Measurements from ENCODE around the gene EPN1. TPM values are rescaled to one million over a fixed set of nuclear protein-coding genes. Genes with fewer than 3 reads are reported as not detected.
A peak's percentile ranks its signal among the peaks of the same experiment; 100 is the strongest.

Gene EPN1
- total and polyA plus RNA-seq, 2 of the 8 experiments (the other 6 are each of a cell fraction or from before 2014, with no cell fraction given) = 49.6 to 200 TPM

DNA sequence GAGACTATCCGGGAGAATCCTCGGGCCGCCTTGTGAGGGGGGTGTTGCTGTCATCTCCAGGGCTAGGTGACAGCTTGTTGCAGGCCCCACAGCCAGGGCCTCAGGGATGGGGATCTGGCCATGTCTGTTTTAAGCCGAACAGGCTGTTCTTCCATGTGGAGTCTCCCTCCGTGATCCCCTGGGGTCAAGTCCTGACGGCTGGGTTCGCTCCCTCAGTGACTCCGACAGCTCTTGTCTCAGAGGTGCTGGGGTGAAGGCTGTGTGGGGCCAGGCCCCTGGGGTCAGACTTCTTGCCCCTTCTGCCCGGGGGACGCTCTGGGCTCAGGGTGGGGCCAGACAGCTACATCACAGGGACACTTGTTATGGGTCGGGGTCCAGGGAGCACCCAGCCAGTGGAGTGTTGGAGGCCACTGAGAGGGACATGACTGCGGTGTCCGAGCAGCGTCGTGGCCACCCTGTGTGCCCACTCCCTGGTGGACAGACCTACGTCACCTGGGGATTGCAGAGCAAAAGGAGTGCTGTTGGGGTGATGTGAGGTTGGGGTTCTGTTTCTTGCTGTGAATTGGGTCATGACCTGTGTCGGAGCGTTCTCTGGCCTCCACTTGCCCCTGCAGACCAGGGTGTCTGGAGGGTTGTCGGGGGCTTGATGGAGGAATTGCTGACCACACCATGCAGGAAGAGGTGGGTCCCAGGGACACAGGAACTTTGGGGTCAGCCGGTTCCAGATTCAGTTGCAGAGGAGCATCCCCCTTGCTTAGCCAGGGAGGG, 21.5 kb downstream of the EPN1 start:
- ChIA-PET POLR2A (ENCODE audit: partially characterized antibody) (interaction anchor here (0.6 to 1.6 kb wide), 3 partner anchors 22 to 39 kb away, joined by 3 to 5 read pairs (median 3); partner anchors contain the start of gene EPN1), CTCF (ENCODE audit: partially characterized antibody) (no interaction called here)
- H4K20me1 ChIP-seq (replicated peaks in 1 of 2; ENCODE audit: control insufficient read depth in 1 of 2, insufficient read depth in 2 of 2, low read length in 2 of 2) = peaks cover 0 to 4% of the 10 kb centered on the region in 2 experiments
- no peaks in the 10 kb centered on the region for H3K79me1 ChIP-seq (ENCODE audit: low read depth, low read length)
- H2BK15ac ChIP-seq (ENCODE audit: low read length) = no peak overlapping the region
- H2BK5ac ChIP-seq (ENCODE audit: low read depth, low read length) = no peak overlapping the region
- H3K4me3 ChIP-seq (ENCODE audit: extremely low read depth in 1 of 4, insufficient read depth in 2 of 4, low read depth in 3 of 4, low read length in 4 of 4) = no peak overlapping the region
- no peaks in the 10 kb centered on the region; a peak in 1 of 7 replicates for H3K4me1 ChIP-seq (replicated peaks in 1 of 4; ENCODE audit: control insufficient read depth in 3 of 4, insufficient read depth in 4 of 4, low read length in 3 of 4)
- FAIRE-seq (no peak), DNase-seq (ENCODE audit: low read depth in 1 of 2, low spot score in 2 of 2) (no peak)
- no peaks in the 10 kb centered on the region for H3K23me2 ChIP-seq (ENCODE audit: low read depth, low read length)
- no peak overlapping the region for H3K56ac ChIP-seq (replicated peaks; ENCODE audit: insufficient read length, low read depth, low read length)
- WGBS, 2 experiments (ENCODE audit: extremely low coverage in 1 of 2, insufficient coverage in 1 of 2, insufficient read length in 1 of 2, insufficient replicate concordance in 2 of 2, low coverage in 1 of 2, low lambda C conversion rate in 2 of 2, missing lambda C conversion rate in 1 of 2) = 92% methylated on average over 20 of the region's 20 CpGs; no CpG with 5 or more reads in 1 of the 2 experiments
- H3K4ac ChIP-seq (replicated peaks; ENCODE audit: insufficient read length, low read depth, low read length) = no peak overlapping the region
- H2AK5ac ChIP-seq (ENCODE audit: low read depth, low read length) = no peak overlapping the region
- H2AFZ ChIP-seq (ENCODE audit: low read length) = no peak overlapping the region
- H3K14ac ChIP-seq (ENCODE audit: insufficient read length) = no peak overlapping the region
- peaks cover 2 to 27% (median 16%) of the 10 kb centered on the region in 4 experiments; a peak in 6 of 8 replicates for H3K36me3 ChIP-seq (ENCODE audit: control insufficient read depth in 2 of 4, insufficient read depth in 4 of 4, low read length in 3 of 4)
- H3K27ac ChIP-seq (ENCODE audit: low read depth, low read length) = no peak overlapping the region
- H3K79me2 ChIP-seq (ENCODE audit: control insufficient read depth in 1 of 2, insufficient read depth in 2 of 2, low read length in 2 of 2) = no peaks in the 10 kb centered on the region
- H3K9me3 ChIP-seq (ENCODE audit: insufficient read depth in 2 of 2, low read depth in 1 of 2, low read length in 1 of 2) = peaks cover 0 to 3% of the 10 kb centered on the region in 2 experiments; a peak in 1 of 4 replicates
- no peak overlapping the region for H4K5ac ChIP-seq (ENCODE audit: insufficient read length, low read depth, low read length)
- no peak overlapping the region for H3K23ac ChIP-seq (ENCODE audit: insufficient read length)
- no peak overlapping the region for H2BK20ac ChIP-seq (ENCODE audit: low read length)
- H2BK12ac ChIP-seq (ENCODE audit: low read depth, low read length) = no peak overlapping the region
- H3K9ac ChIP-seq (replicated peaks in 1 of 4; ENCODE audit: extremely low read depth in 1 of 4, low read depth in 3 of 4, low read length in 3 of 4) = no peak overlapping the region
- H3K4me2 ChIP-seq (ENCODE audit: insufficient read depth in 1 of 2, low read depth in 2 of 2, low read length in 2 of 2) = no peak overlapping the region
- peak overlapping the region; percentile 51; the same call in 1 of the 2 replicates for H4K8ac ChIP-seq (ENCODE audit: extremely low read depth, insufficient read depth, low read length)
- no peaks in the 10 kb centered on the region for H3K27me3 ChIP-seq (replicated peaks in 1 of 4; ENCODE audit: control insufficient read depth in 3 of 4, extremely low read depth in 1 of 4, insufficient read depth in 3 of 4, low read length in 3 of 4)
- H4K91ac ChIP-seq (replicated peaks; ENCODE audit: insufficient read length, low read length) = no peak overlapping the region
- no peak overlapping the region for H3K18ac ChIP-seq (ENCODE audit: extremely low read depth, low read length)
- no peak overlapping the region for H2BK120ac ChIP-seq (replicated peaks; ENCODE audit: low read depth, low read length)
- TF ChIP-seq BRCA1 (IDR thresholded peaks at IDR 0.05; ENCODE audit: low read depth, low read length) (no peak), SIN3A (conservative IDR thresholded peaks at IDR 0.05 in 1 of 2, IDR thresholded peaks at IDR 0.05 in 1 of 2; ENCODE audit: low read depth in 1 of 2, low read length in 2 of 2) (no peak), TBP (IDR thresholded peaks at IDR 0.05; ENCODE audit: low read depth, low read length) (no peak), CREB1 (IDR thresholded peaks at IDR 0.05) (no peak), TCF12 (IDR thresholded peaks at IDR 0.05; ENCODE audit: low read depth, low read length) (no peak), JUN (IDR thresholded peaks at IDR 0.05; ENCODE audit: low read depth, low read length) (no peak), RBBP5 (IDR thresholded peaks at IDR 0.05; ENCODE audit: borderline replicate concordance, low read depth, low read length) (no peak), CEBPB (IDR thresholded peaks at IDR 0.05; ENCODE audit: low read depth, low read length) (no peak), PHF8 (conservative IDR thresholded peaks at IDR 0.05; ENCODE audit: low read depth, low read length) (no peak), EP300 (IDR thresholded peaks at IDR 0.05; ENCODE audit: borderline replicate concordance in 1 of 2, low read depth in 2 of 2, low read length in 2 of 2) (no peak), KDM1A (IDR thresholded peaks at IDR 0.05; ENCODE audit: borderline replicate concordance, low read length) (no peak), NRF1 (IDR thresholded peaks at IDR 0.05; ENCODE audit: low read depth, low read length) (no peak), ASH2L (IDR thresholded peaks at IDR 0.05; ENCODE audit: low read length) (no peak)

Data from H1 (cell line).